Measurements from ENCODE around the gene ANKRD33B. TPM values are rescaled to one million over a fixed set of nuclear protein-coding genes. Genes with fewer than 3 reads are reported as not detected.

ANKRD33B gene
- total RNA-seq, 1 donor from 2014 or later, result 0.84 TPM

- no peak for DNase-seq (ENCODE audit: low read depth, low spot score)
- H3K27me3 Mint-ChIP-seq (ENCODE audit: low read depth), result peaks cover 85% of the 10 kb centered on the region
- H3K36me3 Mint-ChIP-seq (ENCODE audit: low read depth), result peaks cover 3% of the 10 kb centered on the region
- no peak overlapping the region for H3K4me3 Mint-ChIP-seq
- no peaks in the 10 kb centered on the region for H3K9me3 Mint-ChIP-seq
- H3K4me1 Mint-ChIP-seq, result peaks cover 7% of the 10 kb centered on the region
- H3K27ac Mint-ChIP-seq (ENCODE audit: unreplicated experiment), result no peak overlapping the region
- TF ChIP-seq CTCF (conservative IDR thresholded peaks at IDR 0.05), result no peak
Observed at GRCh38 chr5:10585518-10585915, 21.6 kb downstream of the ANKRD33B start.

- Mint-ChIP-seq H3K9me3 (no peaks in the 10 kb centered on the region), H3K27me3 (ENCODE audit: low read depth) (peaks cover 84% of the 10 kb centered on the region), H3K27ac (ENCODE audit: unreplicated experiment) (no peak overlapping the region), H3K4me1 (peaks cover 12% of the 10 kb centered on the region), H3K36me3 (ENCODE audit: low read depth) (peaks cover 3% of the 10 kb centered on the region), H3K4me3 (no peak overlapping the region)
- DNase-seq (ENCODE audit: low read depth, low spot score), result no peak
- TF ChIP-seq CTCF (conservative IDR thresholded peaks at IDR 0.05), result no peak
Observed at GRCh38 chr5:10586008-10586407, 22.1 kb downstream of the ANKRD33B start.

- H3K4me1 Mint-ChIP-seq, result peaks cover 16% of the 10 kb centered on the region
- no peak for DNase-seq (ENCODE audit: low read depth, low spot score)
- TF ChIP-seq CTCF (conservative IDR thresholded peaks at IDR 0.05), result no peak
- H3K9me3 Mint-ChIP-seq, result no peaks in the 10 kb centered on the region
- H3K27ac Mint-ChIP-seq (ENCODE audit: unreplicated experiment), result no peak overlapping the region
- peaks cover 3% of the 10 kb centered on the region for H3K36me3 Mint-ChIP-seq (ENCODE audit: low read depth)
- no peak overlapping the region for H3K4me3 Mint-ChIP-seq
- H3K27me3 Mint-ChIP-seq (ENCODE audit: low read depth), result peaks cover 78% of the 10 kb centered on the region
Observed at GRCh38 chr5:10586555-10586954, 22.7 kb downstream of the ANKRD33B start.

GRCh38 chr5:10588109-10588775 lies 24.4 kb downstream of the ANKRD33B start:
- Mint-ChIP-seq H3K27me3 (ENCODE audit: low read depth) (peaks cover 67% of the 10 kb centered on the region), H3K27ac (ENCODE audit: unreplicated experiment) (no peak overlapping the region)

GRCh38 chr5:10588779-10589447 lies 25.0 kb downstream of the ANKRD33B start:
- H3K27me3 Mint-ChIP-seq (ENCODE audit: low read depth), result peaks cover 67% of the 10 kb centered on the region
- H3K36me3 Mint-ChIP-seq (ENCODE audit: low read depth), result peaks cover 3% of the 10 kb centered on the region
- peaks cover 16% of the 10 kb centered on the region for H3K4me1 Mint-ChIP-seq
- H3K4me3 Mint-ChIP-seq, result no peak overlapping the region
- no peak overlapping the region for H3K27ac Mint-ChIP-seq (ENCODE audit: unreplicated experiment)
- DNase-seq (ENCODE audit: low read depth, low spot score), result no peak
- H3K9me3 Mint-ChIP-seq, result no peaks in the 10 kb centered on the region
- no peak for TF ChIP-seq CTCF (conservative IDR thresholded peaks at IDR 0.05)

More at GRCh38 chr5:10588109-10588775, 24.4 kb downstream of the ANKRD33B start:
- H3K4me1 Mint-ChIP-seq, result peaks cover 16% of the 10 kb centered on the region
- no peak for TF ChIP-seq CTCF (conservative IDR thresholded peaks at IDR 0.05)
- H3K36me3 Mint-ChIP-seq (ENCODE audit: low read depth), result peaks cover 3% of the 10 kb centered on the region
- no peak for DNase-seq (ENCODE audit: low read depth, low spot score)
- H3K4me3 Mint-ChIP-seq, result no peak overlapping the region
- H3K9me3 Mint-ChIP-seq, result no peaks in the 10 kb centered on the region

All from neural crest cell (in vitro differentiated cells).